ENCODE results near the gene MALSU1.

MALSU1 gene

DNA sequence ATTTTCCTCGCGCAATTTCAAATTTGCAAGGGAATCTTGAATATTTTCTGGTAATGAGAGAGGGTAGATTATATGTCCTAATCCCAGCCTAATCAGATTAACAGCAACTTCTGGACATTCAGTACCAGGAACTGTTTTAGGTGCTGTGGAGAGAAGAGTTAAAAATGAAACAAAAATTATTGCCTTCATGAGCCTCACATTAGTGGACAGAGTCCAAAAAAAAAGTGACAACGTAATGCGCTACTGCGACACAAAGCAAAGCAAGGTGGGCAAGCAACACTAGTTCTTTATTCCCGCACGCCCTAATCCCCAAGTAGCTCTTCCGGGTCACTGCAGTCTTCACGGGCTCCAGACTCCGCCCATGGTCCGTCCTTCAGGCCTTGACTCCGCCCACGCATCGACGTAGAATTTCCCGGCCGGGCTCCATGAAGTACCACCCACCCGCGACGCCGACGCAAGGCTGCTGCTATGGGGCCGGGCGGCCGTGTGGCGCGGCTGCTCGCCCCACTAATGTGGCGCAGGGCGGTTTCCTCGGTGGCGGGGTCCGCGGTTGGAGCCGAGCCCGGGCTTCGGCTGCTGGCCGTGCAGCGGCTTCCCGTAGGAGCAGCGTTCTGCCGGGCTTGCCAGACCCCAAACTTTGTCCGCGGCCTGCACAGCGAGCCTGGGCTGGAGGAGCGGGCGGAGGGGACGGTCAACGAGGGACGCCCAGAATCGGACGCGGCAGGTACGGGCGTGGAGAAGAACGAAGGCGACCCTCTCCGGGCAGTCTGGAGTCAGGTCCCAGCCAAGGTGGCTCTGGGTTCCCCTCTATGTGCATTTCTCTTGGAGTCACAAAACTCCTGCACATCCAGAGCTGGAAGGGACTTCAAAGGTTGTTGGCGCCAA, at the start of gene MALSU1:
Gene MALSU1, plus strand, starts transcription at position 455 of the 885 bp plus-strand sequence. Its CDS starts 14 bp downstream, at position 469.
- DNase-seq (ENCODE audit: low spot score): peak; percentile 97

DNA sequence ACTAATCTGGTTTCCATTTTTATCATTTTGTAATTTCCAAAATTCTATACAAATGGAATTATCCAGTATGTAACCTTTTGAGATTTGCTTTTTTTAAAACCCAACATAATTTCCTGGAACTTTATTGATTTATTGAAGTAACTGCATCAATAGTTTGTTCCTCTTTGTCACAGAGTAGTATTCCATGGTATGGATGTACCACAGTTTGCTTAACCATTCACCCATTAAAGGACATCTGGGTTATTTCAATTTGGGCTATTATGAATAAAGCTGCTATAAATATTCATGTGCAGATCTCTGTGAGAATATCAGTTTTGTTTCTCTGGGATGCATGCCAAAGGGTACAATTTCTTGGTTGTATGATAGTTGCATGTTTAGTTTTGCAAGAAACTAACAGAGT, 49.7 kb upstream of the MALSU1 start:
- DNase-seq (ENCODE audit: low spot score): no peak

DNA sequence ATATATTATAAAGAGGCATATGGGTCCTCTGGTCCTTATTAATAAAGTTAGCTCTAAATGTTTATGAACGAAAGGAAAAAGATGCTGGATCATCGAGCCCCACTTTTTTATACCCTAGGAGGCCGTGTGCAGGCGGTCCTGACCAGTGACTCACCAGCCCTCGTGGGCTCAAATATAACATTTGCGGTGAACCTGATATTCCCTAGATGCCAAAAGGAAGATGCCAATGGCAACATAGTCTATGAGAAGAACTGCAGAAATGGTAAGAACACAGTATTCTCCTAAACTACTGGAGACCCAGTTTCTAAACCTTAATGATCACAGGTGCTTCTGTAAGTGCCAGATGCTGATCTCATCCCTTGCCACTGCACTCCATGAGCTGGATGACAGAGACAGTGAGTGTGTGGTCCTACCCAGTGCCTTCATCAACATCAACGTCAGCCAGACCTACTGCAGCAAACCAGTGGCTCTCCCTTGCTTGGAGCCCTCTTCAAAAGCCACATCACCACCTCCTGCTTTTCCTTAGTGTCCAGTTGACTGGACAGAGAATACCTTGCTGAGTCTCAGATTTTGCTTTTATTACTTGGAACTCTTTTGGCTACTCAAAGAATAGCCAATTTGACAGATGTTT, 45.0 kb upstream of the MALSU1 start:
- no peak for DNase-seq (ENCODE audit: low spot score)

DNA sequence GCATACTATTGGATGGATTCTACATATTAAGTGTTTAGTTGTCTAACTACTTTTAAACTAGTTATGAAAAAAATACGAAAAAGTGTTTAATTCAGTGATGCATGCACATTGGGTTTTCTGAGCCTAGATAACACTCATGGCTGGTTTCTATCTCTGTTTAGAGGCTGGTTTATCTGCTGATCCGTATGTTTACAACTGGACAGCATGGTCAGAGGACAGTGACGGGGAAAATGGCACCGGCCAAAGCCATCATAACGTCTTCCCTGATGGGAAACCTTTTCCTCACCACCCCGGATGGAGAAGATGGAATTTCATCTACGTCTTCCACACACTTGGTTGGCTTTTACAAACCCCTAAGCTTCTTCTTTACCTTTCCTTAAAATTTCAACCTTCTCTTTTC, 42.4 kb upstream of the MALSU1 start:
- no peak for DNase-seq (ENCODE audit: low spot score)

- no peak for DNase-seq (ENCODE audit: low spot score)
These were observed 38.8 kb upstream of the MALSU1 start for GRCh38 chr7:23260371-23260770.

DNA sequence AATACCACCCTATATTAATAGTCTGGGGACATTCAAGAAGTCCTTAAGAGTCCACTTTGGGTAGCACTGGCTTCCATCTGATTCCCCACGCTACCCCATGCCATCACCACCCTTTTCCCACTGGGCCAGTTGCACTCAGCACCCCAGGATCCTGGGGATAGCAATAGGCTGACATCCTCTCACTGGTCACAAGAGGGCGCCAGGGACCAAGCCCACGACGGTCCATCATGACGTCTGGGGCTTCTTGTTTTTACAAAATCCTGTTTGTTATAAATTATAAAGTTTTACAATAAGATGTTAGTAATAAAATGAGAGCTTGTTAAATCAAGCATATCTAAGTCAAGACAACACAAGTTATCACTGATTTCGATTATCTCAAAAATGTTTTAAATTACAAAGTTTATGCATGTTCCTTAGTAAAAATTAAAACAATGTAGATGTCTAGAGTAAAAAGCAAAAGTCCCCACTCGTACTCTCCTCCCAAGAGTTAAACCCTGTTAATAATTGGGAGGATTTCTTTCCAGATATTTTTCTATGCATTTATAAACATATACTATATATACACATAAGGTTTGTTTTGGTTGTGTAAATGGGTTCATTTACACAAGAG, 37.2 kb upstream of the MALSU1 start:
- peak; percentile 90 for DNase-seq (ENCODE audit: low spot score)

- DNase-seq (ENCODE audit: low spot score): no peak
These were observed 34.2 kb upstream of the MALSU1 start for GRCh38 chr7:23264916-23265458.

DNA sequence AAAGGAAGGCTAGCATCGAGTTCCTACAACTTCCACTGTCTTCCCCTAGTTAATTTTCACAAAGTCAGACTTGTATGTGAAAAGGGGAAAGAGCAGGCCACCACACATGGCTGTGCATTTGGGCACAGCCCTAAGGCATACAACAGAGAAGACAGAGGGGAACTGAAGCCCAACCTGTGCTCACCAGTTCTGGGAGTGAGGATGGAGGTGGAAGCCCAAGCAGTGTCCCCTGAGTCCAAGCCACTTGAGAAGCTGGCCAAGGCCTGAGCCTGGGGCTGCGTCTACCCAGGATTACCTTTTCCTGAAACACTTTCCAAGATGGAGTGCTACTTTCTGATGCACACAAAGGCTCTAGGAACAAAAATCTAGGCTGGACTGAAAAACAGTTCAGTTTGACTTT, 32.2 kb upstream of the MALSU1 start:
- DNase-seq (ENCODE audit: low spot score): no peak

DNA sequence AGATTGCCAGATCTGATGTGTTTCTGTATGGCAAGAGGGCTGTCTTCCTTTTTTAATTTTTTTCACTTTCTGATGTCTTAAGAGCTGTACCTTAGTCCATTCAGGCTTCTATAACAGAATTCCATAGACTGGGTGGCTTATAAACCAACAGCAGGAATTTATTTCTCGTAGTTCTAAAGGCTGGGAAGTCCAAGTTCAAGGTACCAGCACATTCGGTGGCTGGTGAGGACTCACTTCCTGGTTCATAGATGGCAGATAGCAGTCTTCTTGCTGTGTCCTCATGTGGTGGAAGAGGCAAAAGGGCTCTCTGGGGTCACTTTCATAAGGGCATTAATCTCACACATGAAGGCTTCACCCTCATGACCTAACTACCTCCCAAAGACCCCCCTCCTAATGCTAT, 31.8 kb upstream of the MALSU1 start:
- no peak for DNase-seq (ENCODE audit: low spot score)

DNA sequence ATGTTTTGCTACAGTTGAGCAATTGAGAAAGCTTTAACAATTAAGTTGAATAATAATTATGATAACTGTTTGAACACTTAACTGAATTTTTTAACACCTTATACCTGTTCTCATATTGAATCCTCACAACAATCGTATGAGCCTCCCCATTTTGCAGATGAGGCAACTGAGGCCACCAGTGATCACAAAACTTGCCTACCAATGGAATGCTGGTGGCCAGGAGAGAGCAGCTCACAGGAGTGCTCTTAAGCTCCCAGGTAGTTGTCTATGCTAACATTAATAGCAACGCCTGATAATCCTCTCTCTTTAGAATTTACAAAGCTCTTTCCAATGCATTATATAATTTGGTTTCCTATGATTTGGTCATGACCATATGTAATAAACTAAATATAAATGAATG, 31.0 kb upstream of the MALSU1 start:
- no peak for DNase-seq (ENCODE audit: low spot score)

DNA sequence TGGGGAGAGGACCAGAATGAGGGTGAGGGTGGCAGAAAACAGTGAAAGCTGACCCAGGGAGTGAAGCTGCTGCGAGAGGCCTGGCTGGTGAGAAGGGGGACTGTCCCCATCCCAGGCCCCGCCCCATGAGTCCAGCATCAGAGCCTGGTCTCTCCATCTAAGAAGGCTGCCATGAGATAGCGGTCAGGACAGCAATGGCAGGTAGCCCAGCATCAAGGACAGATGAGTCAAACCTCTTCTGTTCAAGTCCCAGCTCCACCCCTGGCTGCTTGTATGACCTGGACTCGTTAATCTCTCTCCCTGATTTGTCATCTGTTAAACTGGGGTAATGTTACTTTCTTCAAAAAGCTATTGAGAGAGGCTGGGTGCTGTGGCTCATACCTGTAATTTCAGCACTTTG, 30.4 kb upstream of the MALSU1 start:
- DNase-seq (ENCODE audit: low spot score): no peak

- DNase-seq (ENCODE audit: low spot score): no peak
These were observed 26.9 kb upstream of the MALSU1 start for GRCh38 chr7:23272275-23272674.

- DNase-seq (ENCODE audit: low spot score): peak; percentile 73
These were observed 26.0 kb upstream of the MALSU1 start for GRCh38 chr7:23273141-23273599.

- DNase-seq (ENCODE audit: low spot score): no peak
These were observed 23.2 kb upstream of the MALSU1 start for GRCh38 chr7:23275912-23276311.

- DNase-seq (ENCODE audit: low spot score): no peak
These were observed 22.8 kb upstream of the MALSU1 start for GRCh38 chr7:23276376-23276775.

- DNase-seq (ENCODE audit: low spot score): no peak
These were observed 22.2 kb upstream of the MALSU1 start for GRCh38 chr7:23276947-23277346.

DNA sequence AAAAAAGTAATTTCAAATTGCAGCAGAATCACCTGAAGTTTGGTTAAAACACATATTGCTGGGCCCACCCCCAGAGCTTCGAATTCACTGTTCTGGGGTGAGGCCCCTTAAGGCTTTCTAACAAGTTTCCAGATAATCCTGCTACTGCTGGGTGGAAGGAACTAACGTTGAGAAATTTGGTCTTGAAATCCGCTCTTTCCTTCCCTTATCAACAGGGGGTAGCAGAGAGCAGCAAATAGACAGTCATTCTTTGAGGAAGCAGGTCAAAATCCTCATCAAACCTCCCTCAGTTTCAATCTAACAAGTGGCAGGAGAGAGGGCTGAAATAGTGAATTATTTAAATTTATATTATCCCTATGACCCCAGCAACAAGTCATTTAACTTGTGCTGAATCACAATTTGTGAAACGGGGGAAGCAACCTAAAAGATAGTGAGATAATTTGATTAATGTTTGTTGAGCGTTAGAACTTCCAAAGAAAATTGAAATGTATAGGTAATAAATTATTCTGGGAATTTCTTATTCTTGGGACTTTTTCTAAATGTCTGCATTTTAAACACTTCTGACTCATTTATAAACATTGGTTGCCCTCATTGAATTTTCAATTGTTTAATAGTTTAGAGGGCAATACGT, 21.7 kb upstream of the MALSU1 start:
- peak; percentile 77 for DNase-seq (ENCODE audit: low spot score)

DNA sequence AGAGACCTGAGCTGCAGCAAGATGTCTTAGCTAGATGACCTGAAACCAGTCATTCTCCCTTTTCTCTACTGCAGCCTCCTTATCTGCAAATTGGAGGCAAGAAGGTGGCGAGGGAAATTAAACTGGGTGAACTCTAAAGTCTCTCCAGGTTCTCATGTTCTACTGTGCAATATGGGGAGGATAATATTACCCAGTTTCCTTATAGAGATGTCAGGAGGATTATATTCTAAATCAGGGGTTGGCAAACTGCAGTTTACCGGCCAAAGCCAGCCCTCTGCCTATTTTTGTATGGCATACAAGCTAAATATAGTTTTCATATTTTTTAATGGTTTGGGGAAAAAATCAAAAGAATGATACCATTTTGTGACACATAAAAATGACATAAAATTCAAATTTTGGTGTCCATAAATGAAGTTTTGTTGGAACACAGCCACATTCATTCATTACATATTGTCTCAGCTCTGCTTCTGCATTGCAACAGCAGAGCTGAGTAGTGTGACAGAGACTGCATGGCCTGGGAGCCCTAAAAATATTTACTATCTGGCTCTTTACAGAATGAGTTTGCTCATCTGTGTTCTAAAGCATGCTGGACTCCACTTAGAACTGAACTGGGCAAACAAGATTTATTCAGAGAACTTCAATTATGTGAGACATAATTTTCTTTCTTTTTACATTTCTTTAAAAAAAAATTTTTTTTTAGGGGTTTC, 19.2 kb upstream of the MALSU1 start:
- no peak for DNase-seq (ENCODE audit: low spot score)

DNA sequence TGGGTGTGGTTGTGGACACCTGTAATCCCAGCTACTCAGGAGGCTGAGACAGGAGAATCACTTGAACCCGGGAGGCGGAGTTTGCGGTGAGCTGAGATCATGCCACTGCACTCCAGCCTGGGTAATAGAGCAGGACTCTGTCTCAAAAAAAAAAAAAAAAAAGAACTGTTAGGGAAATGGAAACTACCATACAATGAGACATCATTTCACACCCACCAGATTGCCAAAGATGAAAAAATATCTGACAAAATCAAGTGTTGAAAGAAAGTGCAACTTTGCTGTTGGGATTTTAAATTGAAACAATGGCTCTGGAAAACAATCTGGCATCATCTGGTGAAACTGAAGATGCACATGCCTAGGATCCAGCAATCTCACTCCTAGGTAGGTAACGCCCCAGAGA, 16.1 kb upstream of the MALSU1 start:
- DNase-seq (ENCODE audit: low spot score): no peak

GRCh38 chr7:23284871-23285270, 14.3 kb upstream of the MALSU1 start:
- no peak for DNase-seq (ENCODE audit: low spot score)
